Panc1 (cell line): ENCODE data around the gene DNTT. TPM values are rescaled to one million over a fixed set of nuclear protein-coding genes. Genes with fewer than 3 reads are reported as not detected.

ENCODE experiments used
- ATAC-seq: fragments of 200-7000 bp; cut with Tn5 transposase; 2 replicates; pipeline ENCODE4 v1.9.1; 2020; ENCODE audit warnings: mild to moderate bottlenecking, moderate library complexity
- BruUV-seq: library from RNA; stranded (reverse); fragments of 400-500 nt; replicated peaks from 2 replicates; lab custom pipeline; 2021; lab: Mats Ljungman, UMichigan
- CTCF ChIA-PET: fragments of 300-600 bp; sonication (Branson Sonifier 250); formaldehyde crosslinking; loops from one replicate; lab custom pipeline; 2022; ENCODE audit warnings: antibody characterized with exemption; lab: Charles Lee
- POLR2A ChIA-PET: fragments of 300-600 bp; sonication (Branson Sonifier 250); formaldehyde crosslinking; loops from one replicate; lab custom pipeline; 2022; ENCODE audit warnings: antibody characterized with exemption; lab: Charles Lee
- DNase-seq: peaks from one replicate; pipeline ENCODE4 v3.0.0-alpha.2; 2010; ENCODE audit warnings: low read depth, low spot score
- H3K27ac ChIP-seq: 2 replicates; pipeline ENCODE4 v1.5.1; 2011; ENCODE audit warnings: mild to moderate bottlenecking, low read length, inconsistent platforms
- H3K27me3 ChIP-seq: fragments of 200-500 bp; sonication (Bioruptor generic); 2 replicates; pipeline ENCODE4 v1.6.0; 2014; ENCODE audit warnings: low read length, inconsistent platforms; ENCODE audit not compliant: control insufficient read depth, insufficient read depth
- H3K36me3 ChIP-seq: fragments of 200-500 bp; sonication (Bioruptor generic); 2 replicates; pipeline ENCODE4 v1.5.1; 2014; ENCODE audit warnings: inconsistent platforms, mild to moderate bottlenecking, low read length, moderate library complexity; ENCODE audit not compliant: control insufficient read depth, insufficient read depth
- H3K4me1 ChIP-seq: 2 replicates; pipeline ENCODE4 v1.5.1; 2011; ENCODE audit warnings: inconsistent platforms, mild to moderate bottlenecking, low read length, moderate library complexity; ENCODE audit not compliant: control insufficient read depth, insufficient read depth
- H3K4me3 ChIP-seq, 2 experiments: 2 replicates each; pipeline ENCODE4 v1.5.1; 2011 to 2012; ENCODE audit warnings: low read depth in 2 of 2, low read length in 2 of 2, mild to moderate bottlenecking in 2 of 2, inconsistent platforms in 1 of 2, moderate library complexity in 1 of 2
- H3K9me3 ChIP-seq: fragments of 200-500 bp; sonication (Bioruptor generic); 2 replicates; pipeline ENCODE4 v1.5.1; 2014; ENCODE audit warnings: low read depth, mild to moderate bottlenecking, inconsistent platforms, low read length, moderate library complexity; ENCODE audit not compliant: control insufficient read depth, insufficient read depth
- POLR2AphosphoS5 ChIP-seq: IDR thresholded peaks from 2 replicates; pipeline ENCODE4 v1.6.1; 2012; ENCODE audit warnings: mild to moderate bottlenecking, low read depth, low read length, moderate library complexity
- SIN3A ChIP-seq: IDR thresholded peaks from 2 replicates; pipeline ENCODE4 v1.6.1; 2012; ENCODE audit warnings: low read depth, mild to moderate bottlenecking, low read length, moderate library complexity, borderline replicate concordance; ENCODE audit not compliant: insufficient read depth
- TCF7L2 ChIP-seq: IDR thresholded peaks from 2 replicates; pipeline ENCODE4 v1.6.1; 2011; ENCODE audit warnings: mild to moderate bottlenecking, low read depth, low read length, inconsistent platforms
- in situ Hi-C: cut with HindIII; loops from 2 replicates; pipeline ENCODE4 v1.10.0; 2016; ENCODE audit warnings: low sequenced_read_pairs, low pct_unique_long_range_greater_than_20kb
- intact Hi-C: fragments of 100-400 bp; cut with micrococcal nuclease; formaldehyde crosslinking; loops from one replicate; pipeline ENCODE4 v1.10.0; 2022; ENCODE audit not compliant: unreplicated experiment
- total RNA-seq: library from RNA; stranded (reverse); gene quantifications from one replicate; pipeline ENCODE4 v1.2.1, GENCODE V29; 2021; ENCODE audit not compliant: unreplicated experiment
- TF ChIP-seq, protein P1 (sequence below), 2 experiments: IDR thresholded peaks; 2 replicates each; pipeline ENCODE4 v1.6.1; 2011 to 2012; ENCODE audit warnings: low read depth in 2 of 2, control low read depth in 1 of 2, low read length in 1 of 2, mild to moderate bottlenecking in 1 of 2, moderate library complexity in 1 of 2; ENCODE audit not compliant: insufficient read depth in 1 of 2
- TF ChIP-seq, protein P2 (sequence below): fragments of 450-650 bp; IDR thresholded peaks from 2 replicates; pipeline ENCODE4 v1.5.1; 2017; ENCODE audit warnings: mild to moderate bottlenecking

The DNTT gene
- total RNA-seq, 1 experiment from 2014 or later: not detected

DNA sequence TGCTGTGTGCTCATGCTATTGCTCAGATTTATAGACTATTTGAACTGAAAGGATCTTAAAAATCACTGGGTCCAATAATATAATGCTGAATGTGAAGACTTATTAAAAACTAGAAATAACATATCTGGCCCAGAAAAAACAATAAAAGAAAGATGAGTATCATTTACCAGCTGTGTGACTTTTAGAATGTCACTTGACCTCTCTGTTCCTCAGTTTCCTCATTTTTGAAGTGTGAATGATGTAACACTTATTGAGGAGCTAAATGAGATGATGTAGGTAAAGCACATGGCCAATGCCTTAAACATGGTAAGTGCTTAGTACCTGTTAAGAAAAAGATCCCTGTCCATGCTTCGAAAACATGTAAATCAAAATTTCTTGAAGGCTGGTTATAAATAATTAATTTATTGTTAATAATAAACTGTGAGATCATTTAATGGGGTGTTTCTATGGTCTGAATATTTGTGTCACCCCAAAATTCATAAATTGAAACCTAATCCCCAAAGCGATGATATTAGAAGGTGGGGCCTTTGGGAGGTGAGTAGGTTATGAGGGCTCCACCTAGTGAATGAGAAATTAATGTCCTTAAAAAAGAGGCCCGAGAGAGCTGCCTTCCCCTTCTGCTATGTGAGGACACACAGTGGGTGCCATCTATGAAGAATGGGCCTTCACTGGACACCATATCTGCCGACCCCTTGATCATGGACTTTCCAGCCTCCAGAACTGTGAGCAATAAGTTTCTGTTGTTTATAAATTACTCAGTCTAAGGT is 13.0 kb downstream of the DNTT start:
- in situ Hi-C loops: no loop called here
- Histone ChIP-seq H3K27ac (no peak overlapping the region), H3K36me3 (no peaks in the 10 kb centered on the region), H3K27me3 (peaks cover 14% of the 10 kb centered on the region), H3K9me3 (no peaks in the 10 kb centered on the region), H3K4me3 (no peak overlapping the region), H3K4me1 (no peaks in the 10 kb centered on the region)
- no peak for ATAC-seq
- BruUV-seq: no TSS peak
- intact Hi-C loops: no loop called here
- no peak for DNase-seq
- TF ChIP-seq, protein P1, sequence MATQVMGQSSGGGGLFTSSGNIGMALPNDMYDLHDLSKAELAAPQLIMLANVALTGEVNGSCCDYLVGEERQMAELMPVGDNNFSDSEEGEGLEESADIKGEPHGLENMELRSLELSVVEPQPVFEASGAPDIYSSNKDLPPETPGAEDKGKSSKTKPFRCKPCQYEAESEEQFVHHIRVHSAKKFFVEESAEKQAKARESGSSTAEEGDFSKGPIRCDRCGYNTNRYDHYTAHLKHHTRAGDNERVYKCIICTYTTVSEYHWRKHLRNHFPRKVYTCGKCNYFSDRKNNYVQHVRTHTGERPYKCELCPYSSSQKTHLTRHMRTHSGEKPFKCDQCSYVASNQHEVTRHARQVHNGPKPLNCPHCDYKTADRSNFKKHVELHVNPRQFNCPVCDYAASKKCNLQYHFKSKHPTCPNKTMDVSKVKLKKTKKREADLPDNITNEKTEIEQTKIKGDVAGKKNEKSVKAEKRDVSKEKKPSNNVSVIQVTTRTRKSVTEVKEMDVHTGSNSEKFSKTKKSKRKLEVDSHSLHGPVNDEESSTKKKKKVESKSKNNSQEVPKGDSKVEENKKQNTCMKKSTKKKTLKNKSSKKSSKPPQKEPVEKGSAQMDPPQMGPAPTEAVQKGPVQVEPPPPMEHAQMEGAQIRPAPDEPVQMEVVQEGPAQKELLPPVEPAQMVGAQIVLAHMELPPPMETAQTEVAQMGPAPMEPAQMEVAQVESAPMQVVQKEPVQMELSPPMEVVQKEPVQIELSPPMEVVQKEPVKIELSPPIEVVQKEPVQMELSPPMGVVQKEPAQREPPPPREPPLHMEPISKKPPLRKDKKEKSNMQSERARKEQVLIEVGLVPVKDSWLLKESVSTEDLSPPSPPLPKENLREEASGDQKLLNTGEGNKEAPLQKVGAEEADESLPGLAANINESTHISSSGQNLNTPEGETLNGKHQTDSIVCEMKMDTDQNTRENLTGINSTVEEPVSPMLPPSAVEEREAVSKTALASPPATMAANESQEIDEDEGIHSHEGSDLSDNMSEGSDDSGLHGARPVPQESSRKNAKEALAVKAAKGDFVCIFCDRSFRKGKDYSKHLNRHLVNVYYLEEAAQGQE (IDR thresholded peaks at IDR 0.05; ENCODE audit: insufficient read depth in 1 of 2, low read depth in 2 of 2, low read length in 1 of 2): no peak
- TF ChIP-seq, protein P2, sequence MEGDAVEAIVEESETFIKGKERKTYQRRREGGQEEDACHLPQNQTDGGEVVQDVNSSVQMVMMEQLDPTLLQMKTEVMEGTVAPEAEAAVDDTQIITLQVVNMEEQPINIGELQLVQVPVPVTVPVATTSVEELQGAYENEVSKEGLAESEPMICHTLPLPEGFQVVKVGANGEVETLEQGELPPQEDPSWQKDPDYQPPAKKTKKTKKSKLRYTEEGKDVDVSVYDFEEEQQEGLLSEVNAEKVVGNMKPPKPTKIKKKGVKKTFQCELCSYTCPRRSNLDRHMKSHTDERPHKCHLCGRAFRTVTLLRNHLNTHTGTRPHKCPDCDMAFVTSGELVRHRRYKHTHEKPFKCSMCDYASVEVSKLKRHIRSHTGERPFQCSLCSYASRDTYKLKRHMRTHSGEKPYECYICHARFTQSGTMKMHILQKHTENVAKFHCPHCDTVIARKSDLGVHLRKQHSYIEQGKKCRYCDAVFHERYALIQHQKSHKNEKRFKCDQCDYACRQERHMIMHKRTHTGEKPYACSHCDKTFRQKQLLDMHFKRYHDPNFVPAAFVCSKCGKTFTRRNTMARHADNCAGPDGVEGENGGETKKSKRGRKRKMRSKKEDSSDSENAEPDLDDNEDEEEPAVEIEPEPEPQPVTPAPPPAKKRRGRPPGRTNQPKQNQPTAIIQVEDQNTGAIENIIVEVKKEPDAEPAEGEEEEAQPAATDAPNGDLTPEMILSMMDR: peak; percentile 36
- ChIA-PET CTCF (no interaction called here), POLR2A (no interaction called here)

DNA sequence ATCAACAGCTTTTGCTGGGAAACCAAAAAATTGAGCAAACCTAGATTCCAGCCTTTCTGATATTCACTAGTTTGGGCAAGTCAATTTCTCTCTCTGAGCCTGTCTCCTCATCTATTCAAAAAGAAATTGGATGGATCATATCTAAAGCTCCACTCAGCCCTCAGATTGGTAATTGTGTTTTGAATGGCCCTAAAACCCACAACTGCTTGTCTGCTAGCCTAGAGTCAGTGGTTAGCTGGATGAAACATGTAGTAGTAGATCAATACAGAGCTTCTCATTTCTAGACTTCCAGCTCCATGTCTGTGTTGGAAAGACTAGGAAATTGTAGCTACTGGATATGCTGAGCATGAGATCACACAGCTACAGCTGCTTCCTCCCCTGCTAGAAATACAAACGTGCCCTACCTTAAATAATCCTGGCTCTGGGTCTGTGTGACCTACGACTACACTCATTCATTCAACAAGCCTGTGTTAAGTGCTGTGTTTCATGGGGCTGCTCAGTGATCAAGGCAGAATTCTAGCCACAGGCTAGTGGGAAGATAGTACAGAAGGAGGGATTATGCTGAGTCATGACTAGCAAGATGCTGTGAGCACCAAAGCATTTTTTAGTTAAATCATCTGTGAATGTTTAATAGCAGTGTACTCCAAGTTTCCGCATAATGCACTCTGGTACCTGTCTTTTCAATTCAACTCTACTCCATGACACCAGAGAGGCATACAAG is 15.7 kb downstream of the DNTT start:
- Histone ChIP-seq H3K36me3 (no peaks in the 10 kb centered on the region), H3K27ac (no peak overlapping the region), H3K27me3 (peaks cover 37% of the 10 kb centered on the region), H3K9me3 (no peaks in the 10 kb centered on the region), H3K4me1 (no peaks in the 10 kb centered on the region), H3K4me3 (no peak overlapping the region)
- in situ Hi-C loops (no loop called here), intact Hi-C loops (no loop called here)
- no TSS peak for BruUV-seq
- no peak for DNase-seq
- ChIA-PET CTCF (no interaction called here), POLR2A (no interaction called here)
- no peak for ATAC-seq
- TF ChIP-seq, protein P2: no peak
- TF ChIP-seq, protein P1 (IDR thresholded peaks at IDR 0.05; ENCODE audit: insufficient read depth in 1 of 2, low read depth in 2 of 2, low read length in 1 of 2): no peak
- TF ChIP-seq SIN3A (no peak), TCF7L2 (no peak), POLR2AphosphoS5 (no peak)
